HG03108 (cell line): ENCODE results near the gene SLCO4A1.

Experiments
- ATAC-seq: cut with Tn5 transposase; IDR thresholded peaks from one replicate; pipeline ENCODE4 v1.9.1; 2021; ENCODE audit warnings: moderate library complexity; ENCODE audit not compliant: unreplicated experiment

The SLCO4A1 gene

GRCh38 chr20:62606551-62607201, 35.6 kb upstream of the SLCO4A1 start:
- ATAC-seq: no peak

GRCh38 chr20:62607366-62608217, 34.7 kb upstream of the SLCO4A1 start:
- ATAC-seq: no peak

- no peak for ATAC-seq
These were observed 34.1 kb upstream of the SLCO4A1 start for GRCh38 chr20:62608218-62608565.

GRCh38 chr20:62609279-62609720, 33.0 kb upstream of the SLCO4A1 start:
- no peak for ATAC-seq

- ATAC-seq: no peak
These were observed 32.2 kb upstream of the SLCO4A1 start for GRCh38 chr20:62609811-62610757.

- ATAC-seq: no peak
These were observed 31.3 kb upstream of the SLCO4A1 start for GRCh38 chr20:62611012-62611411.

- ATAC-seq: no peak
These were observed 30.5 kb upstream of the SLCO4A1 start for GRCh38 chr20:62611819-62612218.

GRCh38 chr20:62614085-62614960, 28.0 kb upstream of the SLCO4A1 start:
- no peak for ATAC-seq

- no peak for ATAC-seq
These were observed 27.2 kb upstream of the SLCO4A1 start for GRCh38 chr20:62614961-62615680.

- no peak for ATAC-seq
These were observed 26.5 kb upstream of the SLCO4A1 start for GRCh38 chr20:62615750-62616251.

- ATAC-seq: peak; percentile 38
These were observed 25.3 kb upstream of the SLCO4A1 start for GRCh38 chr20:62616728-62617621.

- no peak for ATAC-seq
These were observed 24.4 kb upstream of the SLCO4A1 start for GRCh38 chr20:62617711-62618483.

GRCh38 chr20:62618611-62619529, 23.4 kb upstream of the SLCO4A1 start:
- peak; percentile 54 for ATAC-seq

- no peak for ATAC-seq
These were observed 21.7 kb upstream of the SLCO4A1 start for GRCh38 chr20:62620625-62621024.

- ATAC-seq: no peak
These were observed 20.8 kb upstream of the SLCO4A1 start for GRCh38 chr20:62621251-62622110.
